ENCODE results near the gene ZFYVE26. TPM values are rescaled to one million over a fixed set of nuclear protein-coding genes. Genes with fewer than 3 reads are reported as not detected.
"Not testable (repeated sequence)": the region's sequence is repeated elsewhere in the genome, so short reads cannot be mapped to it uniquely, and the experiment has no call there.

ZFYVE26 gene
- total RNA-seq, 1 experiment from 2014 or later, result 11.9 TPM

GRCh38 chr14:67721875-67722274, 94.5 kb downstream of the ZFYVE26 start:
- no TSS peak for BruUV-seq (replicated peaks)
- peaks cover 47% of the 10 kb centered on the region for H3K27me3 Mint-ChIP-seq (ENCODE audit: insufficient read depth, unreplicated experiment)
- H3K4me3 Mint-ChIP-seq (ENCODE audit: unreplicated experiment), result no peak overlapping the region
- no peaks in the 10 kb centered on the region for H3K4me1 Mint-ChIP-seq (ENCODE audit: insufficient read depth, unreplicated experiment)
- ChIA-PET CTCF (interaction anchor here (0.6 to 2.7 kb wide), 3 partner anchors 17 to 295 kb away, joined by 3 to 13 read pairs (median 3); no protein-coding TSS in a partner anchor), POLR2A (interaction anchor here (0.6 to 0.7 kb wide), 3 partner anchors 71 to 297 kb away, joined by 3 to 4 read pairs (median 3); partner anchors contain the start of gene ZFYVE26)
- DNase-seq (ENCODE audit: unreplicated experiment), result no peak
- H3K9me3 Mint-ChIP-seq (ENCODE audit: unreplicated experiment), result no peaks in the 10 kb centered on the region
- no peak for TF ChIP-seq CTCF (IDR thresholded peaks at IDR 0.05; ENCODE audit: unreplicated experiment)
- H3K36me3 Mint-ChIP-seq (ENCODE audit: insufficient read depth, unreplicated experiment), result no peaks in the 10 kb centered on the region
- intact Hi-C loops (cut with micrococcal nuclease), result no loop called here
- no peak overlapping the region for H3K27ac Mint-ChIP-seq (ENCODE audit: low read depth, unreplicated experiment)

- H3K9me3 Mint-ChIP-seq (ENCODE audit: unreplicated experiment), result no peaks in the 10 kb centered on the region
- ChIA-PET POLR2A (interaction anchor here (1.1 kb wide), 1 partner anchor 208 kb away, joined by 3 read pairs; no protein-coding TSS in a partner anchor), CTCF (interaction anchor here (0.7 to 1.2 kb wide), 3 partner anchors 15 to 148 kb away, joined by 3 read pairs; no protein-coding TSS in a partner anchor)
- no peaks in the 10 kb centered on the region for H3K36me3 Mint-ChIP-seq (ENCODE audit: insufficient read depth, unreplicated experiment)
- no peak overlapping the region for H3K27ac Mint-ChIP-seq (ENCODE audit: low read depth, unreplicated experiment)
- no peak overlapping the region for H3K4me3 Mint-ChIP-seq (ENCODE audit: unreplicated experiment)
- peaks cover 27% of the 10 kb centered on the region for H3K27me3 Mint-ChIP-seq (ENCODE audit: insufficient read depth, unreplicated experiment)
- TF ChIP-seq CTCF (IDR thresholded peaks at IDR 0.05; ENCODE audit: unreplicated experiment), result no peak
- no peaks in the 10 kb centered on the region for H3K4me1 Mint-ChIP-seq (ENCODE audit: insufficient read depth, unreplicated experiment)
- no TSS peak for BruUV-seq (replicated peaks)
- intact Hi-C loops (cut with micrococcal nuclease), result no loop called here
- DNase-seq (ENCODE audit: unreplicated experiment), result no peak
These were observed 96.5 kb downstream of the ZFYVE26 start for GRCh38 chr14:67719866-67720265.

GRCh38 chr14:67719385-67719784, 97.0 kb downstream of the ZFYVE26 start:
- H3K36me3 Mint-ChIP-seq (ENCODE audit: insufficient read depth, unreplicated experiment); POLR2A ChIA-PET: not testable (repeated sequence)

GRCh38 chr14:67718265-67718664, 98.1 kb downstream of the ZFYVE26 start:
- no TSS peak for BruUV-seq (replicated peaks)
- Mint-ChIP-seq H3K27me3 (ENCODE audit: insufficient read depth, unreplicated experiment) (peaks cover 27% of the 10 kb centered on the region), H3K4me1 (ENCODE audit: insufficient read depth, unreplicated experiment) (no peaks in the 10 kb centered on the region), H3K9me3 (ENCODE audit: unreplicated experiment) (no peaks in the 10 kb centered on the region), H3K27ac (ENCODE audit: low read depth, unreplicated experiment) (no peak overlapping the region), H3K4me3 (ENCODE audit: unreplicated experiment) (no peak overlapping the region), H3K36me3 (ENCODE audit: insufficient read depth, unreplicated experiment) (no peaks in the 10 kb centered on the region)
- POLR2A ChIA-PET, result no interaction called here
- intact Hi-C loops (cut with micrococcal nuclease), result no loop called here
- CTCF ChIA-PET, result interaction anchor here (0.8 to 1.8 kb wide), 3 partner anchors 14 to 1359 kb away, joined by 4 to 9 read pairs (median 9); no protein-coding TSS in a partner anchor
- DNase-seq (ENCODE audit: unreplicated experiment), result no peak
- no peak for TF ChIP-seq CTCF (IDR thresholded peaks at IDR 0.05; ENCODE audit: unreplicated experiment)

More at GRCh38 chr14:67719385-67719784, 97.0 kb downstream of the ZFYVE26 start:
- H3K4me3 Mint-ChIP-seq (ENCODE audit: unreplicated experiment); H3K9me3 Mint-ChIP-seq (ENCODE audit: unreplicated experiment); intact Hi-C loops (cut with micrococcal nuclease); H3K4me1 Mint-ChIP-seq (ENCODE audit: insufficient read depth, unreplicated experiment); DNase-seq (ENCODE audit: unreplicated experiment); H3K27ac Mint-ChIP-seq (ENCODE audit: low read depth, unreplicated experiment); BruUV-seq (replicated peaks): not testable (repeated sequence)
- CTCF ChIA-PET, result interaction anchor here (0.7 to 1.8 kb wide), 4 partner anchors 15 to 292 kb away, joined by 3 to 9 read pairs (median 3); no protein-coding TSS in a partner anchor
- peaks cover 27% of the 10 kb centered on the region for H3K27me3 Mint-ChIP-seq (ENCODE audit: insufficient read depth, unreplicated experiment)
